Loucy (cell line): ENCODE data around the gene PPFIBP2.

ENCODE experiments used
- H2AFZ ChIP-seq: fragments of 200-600 bp; sonication (generic); 2 replicates; pipeline ENCODE4 v1.6.0; 2016; ENCODE audit warnings: antibody characterized with exemption, mild to moderate bottlenecking, low read length, moderate library complexity
- H3F3A ChIP-seq: fragments of 200-600 bp; 2 replicates; pipeline ENCODE4 v1.6.0; 2016; ENCODE audit warnings: antibody characterized with exemption, low read depth, mild to moderate bottlenecking
- H3K27me3 ChIP-seq: fragments of 200-600 bp; sonication (generic); 2 replicates; pipeline ENCODE4 v1.6.1; 2014; ENCODE audit warnings: low read length, mild to moderate bottlenecking; ENCODE audit not compliant: insufficient read depth, poor library complexity, severe bottlenecking
- H3K36me3 ChIP-seq: fragments of 200-600 bp; sonication (generic); 2 replicates; pipeline ENCODE4 v1.6.1; 2016; ENCODE audit warnings: low read length; ENCODE audit not compliant: insufficient read depth
- H3K4me1 ChIP-seq: fragments of 200-600 bp; sonication (generic); 2 replicates; pipeline ENCODE4 v1.5.1; 2014; ENCODE audit warnings: low read length, mild to moderate bottlenecking; ENCODE audit not compliant: insufficient read depth, poor library complexity, severe bottlenecking
- H3K4me2 ChIP-seq: fragments of 200-600 bp; sonication (generic); 2 replicates; pipeline ENCODE4 v1.6.0; 2014; ENCODE audit warnings: antibody characterized with exemption, low read length, low read depth, mild to moderate bottlenecking; ENCODE audit not compliant: poor library complexity, severe bottlenecking
- H3K4me3 ChIP-seq: fragments of 200-600 bp; sonication (generic); 2 replicates; pipeline ENCODE4 v1.5.1; 2014; ENCODE audit warnings: low read length, mild to moderate bottlenecking, mixed read lengths; ENCODE audit not compliant: poor library complexity, severe bottlenecking
- H3K79me2 ChIP-seq: fragments of 200-600 bp; sonication (generic); 2 replicates; pipeline ENCODE4 v1.6.1; 2014; ENCODE audit warnings: low read length; ENCODE audit not compliant: insufficient read depth
- H3K9ac ChIP-seq: fragments of 200-600 bp; sonication (generic); 2 replicates; pipeline ENCODE4 v1.6.0; 2014; ENCODE audit warnings: mild to moderate bottlenecking, low read depth, low read length, moderate library complexity; ENCODE audit not compliant: poor library complexity, severe bottlenecking
- H3K9me2 ChIP-seq: fragments of 200-600 bp; sonication (generic); replicated peaks from 2 replicates; pipeline ENCODE4 v1.6.1; 2016; ENCODE audit warnings: low read depth, low read length, mixed read lengths
- H3K9me3 ChIP-seq: fragments of 200-600 bp; sonication (generic); 2 replicates; pipeline ENCODE4 v1.6.1; 2014; ENCODE audit warnings: mild to moderate bottlenecking, antibody characterized with exemption, low read length, low read depth; ENCODE audit not compliant: insufficient read depth
- H4K20me1 ChIP-seq: fragments of 200-600 bp; sonication (generic); 2 replicates; pipeline ENCODE4 v1.6.0; 2014; ENCODE audit warnings: antibody characterized with exemption, low read length, mild to moderate bottlenecking; ENCODE audit not compliant: insufficient read depth, poor library complexity, severe bottlenecking
- CTCF ChIP-seq: fragments of 200-600 bp; sonication (generic); conservative IDR thresholded peaks from 2 replicates; pipeline ENCODE4 v1.5.1; 2014; ENCODE audit warnings: mild to moderate bottlenecking, antibody characterized with exemption, low read length
- EZH2phosphoT487 ChIP-seq: fragments of 200-600 bp; IDR thresholded peaks from 2 replicates; pipeline ENCODE4 v1.6.1; 2018; ENCODE audit warnings: antibody characterized with exemption, mild to moderate bottlenecking, moderate library complexity, borderline replicate concordance

Gene PPFIBP2

GRCh38 chr11:7694235-7694634 lies 180.4 kb downstream of the PPFIBP2 start:
- Histone ChIP-seq H3K4me2 (no peak overlapping the region), H3K4me3 (peak overlapping the region; percentile 22), H3K9ac (no peak overlapping the region), H4K20me1 (no peaks in the 10 kb centered on the region), H3K36me3 (no peaks in the 10 kb centered on the region), H3K27me3 (no peaks in the 10 kb centered on the region), H3K9me3 (no peaks in the 10 kb centered on the region), H3F3A (no peaks in the 10 kb centered on the region), H3K9me2 (no peaks in the 10 kb centered on the region), H3K4me1 (no peaks in the 10 kb centered on the region), H3K79me2 (no peaks in the 10 kb centered on the region), H2AFZ (peak overlapping the region; percentile 49; the same call in 1 of the 2 replicates)
- no peak for TF ChIP-seq EZH2phosphoT487
- no peak for TF ChIP-seq CTCF

GRCh38 chr11:7696424-7696823 lies 182.6 kb downstream of the PPFIBP2 start:
- Histone ChIP-seq H3F3A (no peaks in the 10 kb centered on the region), H3K36me3 (no peaks in the 10 kb centered on the region), H3K4me2 (no peak overlapping the region), H3K9me2 (no peaks in the 10 kb centered on the region), H3K4me3 (no peak overlapping the region), H2AFZ (no peak overlapping the region), H3K27me3 (no peaks in the 10 kb centered on the region), H3K9ac (no peak overlapping the region), H3K4me1 (no peaks in the 10 kb centered on the region), H3K9me3 (no peaks in the 10 kb centered on the region), H3K79me2 (no peaks in the 10 kb centered on the region), H4K20me1 (no peaks in the 10 kb centered on the region)
- TF ChIP-seq EZH2phosphoT487 (no peak), CTCF (no peak)
